C4-2B (cell line): ENCODE results near the gene SPEM1.

Experiments
- H3K27ac ChIP-seq: fragments of 450-650 bp; 2 replicates; pipeline ENCODE4 v1.5.1; 2017
- CTCF ChIP-seq: fragments of 450-650 bp; conservative IDR thresholded peaks from 2 replicates; pipeline ENCODE4 v1.5.1; 2017; ENCODE audit warnings: mild to moderate bottlenecking
- ZFX ChIP-seq: fragments of 450-650 bp; IDR thresholded peaks from 2 replicates; pipeline ENCODE4 v1.6.1; 2017

Gene SPEM1

GRCh38 chr17:7382901-7383300 is 37.2 kb upstream of the SPEM1 start:
- TF ChIP-seq CTCF, result no peak
- TF ChIP-seq ZFX, result no peak

GRCh38 chr17:7383371-7383741 is 36.8 kb upstream of the SPEM1 start:
- no peak for TF ChIP-seq CTCF
- no peak for TF ChIP-seq ZFX
- H3K27ac ChIP-seq, result no peak overlapping the region

More at GRCh38 chr17:7382901-7383300, 37.2 kb upstream of the SPEM1 start:
- no peak overlapping the region for H3K27ac ChIP-seq

- TF ChIP-seq ZFX (no peak), CTCF (no peak)
- no peak overlapping the region for H3K27ac ChIP-seq
These were observed 36.2 kb upstream of the SPEM1 start for GRCh38 chr17:7383742-7384488.

- TF ChIP-seq ZFX (no peak), CTCF (no peak)
- no peak overlapping the region for H3K27ac ChIP-seq
These were observed 35.5 kb upstream of the SPEM1 start for GRCh38 chr17:7384489-7385081.

- TF ChIP-seq ZFX, result no peak
- TF ChIP-seq CTCF, result no peak
- no peak overlapping the region for H3K27ac ChIP-seq
These were observed 31.3 kb upstream of the SPEM1 start for GRCh38 chr17:7388856-7389255.

- TF ChIP-seq ZFX (no peak), CTCF (no peak)
- H3K27ac ChIP-seq, result no peak overlapping the region
These were observed 29.9 kb upstream of the SPEM1 start for GRCh38 chr17:7389924-7390910.
